Activated T-helper 1 cell treated with anti-CD3 and anti-CD28 coated beads, Interleukin-2, amount 50 U/mL, for 16 hours (primary cell): ENCODE data around the gene DCHS1.

ENCODE experiments used
- DNase-seq, 2 donors: peaks; one replicate each; pipeline ENCODE4 v3.0.0-alpha.2; 2020; ENCODE audit warnings: low read depth in 1 of 2, low spot score in 1 of 2

DCHS1 gene

DNA sequence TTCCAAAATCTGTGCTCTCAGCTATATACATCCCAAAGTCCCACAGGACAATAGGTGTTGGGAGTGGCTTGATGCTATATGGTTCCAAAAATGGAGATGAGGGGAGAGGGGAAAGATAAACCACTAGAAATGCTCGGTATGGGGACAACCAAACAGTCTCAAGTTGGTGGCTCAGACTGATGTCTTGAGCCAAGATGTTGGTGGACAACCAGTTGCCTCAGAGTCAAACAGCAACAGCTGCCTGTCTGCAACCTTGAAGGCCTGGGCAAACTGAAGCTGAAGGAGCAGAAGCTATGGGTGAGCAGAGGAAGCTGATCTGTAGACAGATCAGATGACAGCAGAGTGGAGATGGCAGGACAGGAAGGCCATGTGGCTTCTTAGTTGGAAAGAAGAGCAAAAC is 56.2 kb downstream of the DCHS1 start:
- no peak for DNase-seq

DNA sequence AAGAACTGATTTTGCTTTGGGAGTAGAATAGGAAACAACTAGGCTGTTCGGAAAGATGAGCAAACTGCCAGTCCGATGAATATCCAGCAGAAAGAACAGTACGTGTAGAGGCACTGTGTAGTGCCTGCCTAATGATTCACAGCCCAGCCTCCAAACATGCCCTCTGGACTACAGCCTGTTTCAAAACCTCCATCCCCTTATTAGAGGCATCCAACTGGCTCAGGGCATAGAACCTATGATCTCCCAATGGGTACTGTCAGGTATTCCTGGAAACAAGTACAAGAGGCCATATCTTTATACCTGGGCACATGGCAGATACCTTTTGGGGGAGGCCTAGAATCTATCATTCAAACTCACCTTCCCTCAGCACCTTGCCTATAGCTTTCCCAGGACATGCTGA is 57.1 kb downstream of the DCHS1 start:
- DNase-seq: no peak

DNA sequence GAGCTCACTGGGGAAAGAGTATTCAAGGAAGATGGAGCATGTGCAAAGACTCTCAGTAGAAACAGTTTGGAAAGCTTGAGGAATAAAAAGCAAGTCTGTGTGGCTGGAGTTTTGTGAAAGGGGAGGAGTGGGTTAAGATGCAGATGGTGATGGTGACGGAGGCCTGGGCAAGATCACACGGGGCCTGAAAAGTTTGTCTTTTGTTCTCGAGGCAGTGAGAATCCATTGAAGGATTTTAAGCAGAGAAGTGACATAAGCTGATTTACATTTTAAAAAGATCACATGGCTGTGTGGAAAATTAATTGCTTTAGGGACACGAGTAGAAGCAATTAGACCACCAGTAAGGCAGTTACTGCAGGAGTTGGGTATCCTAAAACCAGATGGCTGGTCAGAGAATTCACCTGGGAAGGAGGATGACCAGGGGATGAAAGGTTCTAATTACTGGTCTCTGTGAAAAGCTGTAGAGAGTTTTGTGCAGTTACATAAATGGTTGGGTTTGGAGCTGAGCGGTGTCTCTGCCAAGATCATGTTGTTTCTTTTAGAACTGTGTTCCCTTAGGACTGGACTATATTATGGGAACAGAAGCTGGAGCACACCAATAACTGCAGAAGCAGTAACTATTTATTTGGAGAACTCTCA is 59.3 kb downstream of the DCHS1 start:
- DNase-seq: no peak

DNA sequence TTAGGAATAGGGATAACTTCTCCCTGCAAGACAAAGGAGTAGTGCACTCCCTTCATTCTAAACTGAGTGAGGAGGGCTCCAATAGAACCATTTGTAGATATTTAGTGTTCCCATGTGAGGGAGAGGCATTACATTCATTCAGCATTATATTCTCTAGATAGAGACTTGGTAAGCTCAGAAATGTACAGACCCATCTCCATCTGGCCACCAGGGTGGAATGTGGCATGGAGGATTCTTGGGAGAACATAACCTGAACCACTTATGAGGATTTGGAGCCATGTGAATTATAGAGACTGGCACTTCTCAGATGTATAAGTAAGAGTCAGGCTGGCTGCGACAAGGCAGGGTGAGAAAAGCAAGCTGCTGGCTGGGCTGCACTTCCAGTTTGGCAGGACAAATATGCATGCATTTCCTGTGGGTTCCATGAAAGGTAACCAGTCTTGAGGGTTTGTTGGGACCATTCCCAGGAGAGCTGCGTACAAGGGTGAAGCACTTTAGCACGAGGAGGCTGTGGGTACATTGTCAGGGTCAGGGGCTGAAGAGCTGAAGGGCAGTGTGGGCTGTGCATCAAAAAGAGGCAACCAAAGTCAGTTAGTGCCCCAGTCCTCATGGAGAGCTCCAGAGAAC is 61.4 kb downstream of the DCHS1 start:
- no peak for DNase-seq

DNA sequence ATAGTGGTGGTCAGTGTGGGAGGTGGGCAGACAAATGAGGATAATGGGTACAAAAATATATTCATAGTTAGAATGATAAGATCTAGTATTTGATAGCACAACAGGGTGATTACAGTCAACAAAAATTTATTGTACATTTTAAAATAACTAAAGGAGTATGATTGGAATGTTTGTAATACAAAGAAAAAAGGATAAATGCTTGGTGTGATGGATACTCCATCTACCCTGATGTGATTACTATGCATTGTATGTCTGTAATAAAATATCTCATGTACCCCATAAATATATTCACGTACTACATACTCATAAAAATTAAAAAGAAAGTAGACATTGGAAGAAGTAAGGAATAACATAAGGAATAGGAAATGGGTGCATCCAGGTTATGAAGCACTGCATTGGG is 67.6 kb downstream of the DCHS1 start:
- no peak for DNase-seq

DNA sequence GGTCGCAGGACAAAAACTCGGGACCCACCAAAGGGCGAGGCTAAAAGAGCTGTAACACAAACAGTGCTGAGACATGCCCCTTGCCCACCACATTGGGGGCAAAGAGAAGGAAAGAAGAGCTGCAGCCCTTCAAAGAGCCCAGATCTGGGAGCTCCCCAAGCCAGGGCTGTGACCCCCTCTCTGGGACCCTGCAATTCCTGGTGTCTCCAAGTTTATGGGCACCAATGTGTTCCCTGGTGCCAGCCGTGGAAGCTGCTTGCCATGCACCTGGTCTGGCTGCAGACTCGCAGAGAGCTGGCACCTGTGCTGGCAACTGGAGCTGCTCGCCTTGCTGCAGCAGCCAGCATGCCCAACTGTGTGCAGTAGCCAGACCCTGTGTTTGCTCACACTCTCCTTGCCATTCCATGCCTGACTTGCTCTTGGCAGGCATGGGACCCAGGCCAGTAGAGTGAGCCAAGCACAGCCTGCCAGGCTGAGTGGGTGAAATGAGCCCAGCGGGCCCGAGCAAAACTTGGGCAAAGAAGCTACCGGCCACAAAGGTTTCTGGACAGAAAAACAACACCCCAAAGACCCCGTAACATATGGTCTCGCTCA is 68.2 kb downstream of the DCHS1 start:
- DNase-seq: no peak

DNA sequence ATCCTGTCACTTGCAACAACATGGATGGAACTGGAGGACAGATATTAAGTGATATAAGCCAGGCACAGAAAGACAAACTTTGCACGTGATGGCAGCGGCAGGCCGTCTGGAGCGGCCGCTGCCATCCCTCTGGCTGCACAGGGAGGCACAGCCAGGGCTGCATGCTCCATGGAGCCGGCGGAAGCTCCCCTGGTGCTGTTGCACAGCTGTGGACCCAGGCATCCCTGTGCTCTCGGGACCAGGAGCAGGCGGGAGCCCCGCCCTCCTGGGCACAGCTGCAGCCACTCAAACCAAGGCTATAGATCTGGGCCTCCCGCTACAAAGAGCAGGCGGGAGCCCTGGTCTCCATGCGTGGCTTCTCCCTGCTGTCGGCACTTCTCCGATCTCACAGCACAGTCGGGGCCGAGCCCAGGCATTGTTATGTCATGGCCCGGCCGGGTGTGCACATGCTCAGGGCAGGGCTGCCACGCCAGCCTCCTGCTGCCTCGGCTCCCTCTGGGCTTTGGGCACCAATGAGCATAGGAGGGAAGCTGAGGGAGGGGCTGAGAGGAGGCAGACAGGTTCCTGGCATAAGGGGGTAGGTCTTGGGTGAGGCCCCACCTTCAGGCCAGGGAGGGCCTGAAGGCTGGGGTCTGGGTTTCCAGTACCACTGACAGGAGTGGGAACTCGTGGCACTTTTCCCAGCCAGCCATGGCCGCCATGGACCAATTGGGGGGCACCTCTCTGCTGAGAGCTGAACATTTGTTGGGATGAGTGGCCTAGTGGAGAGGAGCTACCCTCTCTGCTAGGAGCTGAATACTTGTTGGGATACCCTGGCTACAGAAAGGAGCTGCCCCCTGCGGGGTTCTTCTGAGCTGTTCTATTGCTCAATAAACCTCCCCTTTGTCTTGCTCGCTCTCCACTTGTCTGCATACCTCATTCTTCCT is 68.9 kb downstream of the DCHS1 start:
- DNase-seq: no peak

DNA sequence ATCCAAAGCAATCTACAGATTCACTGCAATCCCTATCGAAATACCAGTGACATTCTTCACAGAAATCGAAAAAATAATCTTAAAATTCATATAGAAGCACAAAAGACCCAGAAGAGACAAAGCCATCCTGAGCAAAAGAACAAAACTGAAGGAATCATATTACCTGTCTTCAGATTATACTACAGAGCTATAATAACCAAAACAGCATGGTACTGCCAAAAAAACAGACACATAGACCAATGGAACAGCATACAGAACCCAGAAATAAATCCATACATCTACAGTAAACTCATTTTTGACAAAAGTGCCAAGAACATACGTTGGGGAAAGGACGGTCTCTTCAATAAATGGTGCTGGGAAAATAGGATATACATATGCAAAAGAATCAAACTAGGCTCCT is 71.1 kb downstream of the DCHS1 start:
- DNase-seq: no peak

DNA sequence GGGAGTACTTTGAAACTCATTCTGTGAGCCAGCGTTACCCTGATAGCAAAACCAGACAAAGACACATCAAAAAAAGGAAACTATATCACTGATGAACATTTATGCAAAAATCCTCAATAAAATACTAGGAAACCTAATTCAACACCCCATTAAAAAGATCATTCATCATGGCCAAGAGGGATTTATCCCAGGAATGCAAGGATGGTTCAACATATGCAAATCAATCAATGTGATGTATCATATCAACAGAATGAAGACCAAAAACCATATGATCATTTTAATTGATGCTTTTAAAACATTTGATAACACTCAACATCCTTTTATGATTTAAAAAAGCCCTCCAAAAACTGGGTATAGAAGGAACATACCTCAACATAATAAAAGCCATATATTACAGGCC is 72.0 kb downstream of the DCHS1 start:
- DNase-seq: no peak

DNA sequence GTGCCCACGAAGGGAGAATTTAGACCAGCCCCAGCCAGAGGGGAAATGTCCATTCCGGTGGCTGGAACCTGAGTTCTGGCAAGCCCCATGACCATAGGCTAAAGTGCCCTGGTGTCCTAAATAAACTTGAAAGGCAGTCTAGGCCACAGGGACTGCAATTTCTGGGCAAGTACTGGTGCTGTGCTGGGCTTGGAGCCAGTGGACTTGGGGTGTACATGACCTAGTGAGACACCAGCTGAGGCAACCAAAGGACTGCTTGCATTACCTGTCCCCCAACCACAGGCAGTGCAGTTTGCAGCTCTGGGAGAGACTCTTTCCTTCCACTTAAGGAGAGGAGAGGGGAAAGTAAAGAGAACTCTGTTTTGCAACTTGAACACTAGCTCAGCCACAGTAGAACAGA is 75.9 kb downstream of the DCHS1 start:
- no peak for DNase-seq

DNA sequence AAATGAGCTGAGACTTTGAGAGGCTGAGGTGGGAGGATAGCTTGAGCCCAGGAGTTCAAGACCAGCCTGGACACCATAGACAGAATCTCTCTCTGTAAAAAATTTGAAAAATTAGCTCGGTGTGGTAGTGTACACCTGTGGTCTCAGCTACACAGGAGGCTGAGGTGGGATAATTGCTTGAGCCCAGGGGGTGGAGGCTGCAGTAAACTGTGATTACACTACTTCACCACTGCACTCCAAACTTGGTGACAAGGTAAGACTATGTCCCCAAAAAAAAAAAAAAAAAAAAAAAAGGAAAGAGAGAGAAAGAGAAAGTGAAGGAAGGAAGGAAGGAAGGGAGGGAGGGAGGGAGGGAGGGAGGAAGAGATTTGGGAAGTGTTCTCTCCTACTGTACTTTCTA is 77.5 kb downstream of the DCHS1 start:
- DNase-seq: no peak

DNA sequence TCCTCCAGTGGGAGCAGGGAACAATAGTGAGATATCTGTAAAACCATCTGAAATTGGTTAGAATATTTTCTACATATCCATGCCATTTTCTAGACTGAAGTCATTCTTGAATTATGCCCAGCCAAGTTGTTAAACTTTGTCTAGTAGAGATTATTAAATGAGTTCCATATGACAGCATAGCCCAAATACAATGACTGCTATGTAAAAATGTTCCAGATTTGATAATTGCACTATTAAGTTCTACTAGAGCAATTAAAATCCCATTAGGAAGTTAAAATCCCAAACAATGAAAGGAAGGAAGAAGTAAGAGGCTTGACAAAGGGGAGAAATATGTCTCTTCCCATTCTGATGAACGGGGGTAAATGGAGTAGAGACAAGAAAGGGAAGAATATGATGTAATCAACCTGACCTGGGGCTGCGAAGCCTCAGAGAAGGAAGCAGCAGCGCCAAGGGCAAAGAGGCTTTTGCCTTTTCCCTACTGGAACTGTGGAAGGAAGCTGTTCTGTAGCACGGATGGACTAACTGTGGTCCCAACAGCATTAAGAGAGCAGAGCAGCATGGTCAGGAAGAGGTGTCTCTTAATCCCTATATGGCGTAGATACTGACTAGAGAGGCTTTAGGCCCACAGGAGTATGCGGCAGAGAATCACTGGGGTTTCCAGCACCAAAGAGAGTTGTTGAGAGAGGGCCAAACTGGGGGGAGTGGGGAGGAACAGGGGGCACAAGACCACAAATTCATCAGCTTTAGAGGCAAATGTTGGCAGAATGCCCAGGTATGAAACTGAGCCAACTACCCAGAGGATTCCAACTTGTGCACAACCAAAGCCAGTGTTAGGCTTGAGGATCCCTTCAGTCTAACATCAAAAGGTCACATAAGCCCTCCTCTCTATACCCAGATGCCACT is 78.9 kb downstream of the DCHS1 start:
- no peak for DNase-seq

DNA sequence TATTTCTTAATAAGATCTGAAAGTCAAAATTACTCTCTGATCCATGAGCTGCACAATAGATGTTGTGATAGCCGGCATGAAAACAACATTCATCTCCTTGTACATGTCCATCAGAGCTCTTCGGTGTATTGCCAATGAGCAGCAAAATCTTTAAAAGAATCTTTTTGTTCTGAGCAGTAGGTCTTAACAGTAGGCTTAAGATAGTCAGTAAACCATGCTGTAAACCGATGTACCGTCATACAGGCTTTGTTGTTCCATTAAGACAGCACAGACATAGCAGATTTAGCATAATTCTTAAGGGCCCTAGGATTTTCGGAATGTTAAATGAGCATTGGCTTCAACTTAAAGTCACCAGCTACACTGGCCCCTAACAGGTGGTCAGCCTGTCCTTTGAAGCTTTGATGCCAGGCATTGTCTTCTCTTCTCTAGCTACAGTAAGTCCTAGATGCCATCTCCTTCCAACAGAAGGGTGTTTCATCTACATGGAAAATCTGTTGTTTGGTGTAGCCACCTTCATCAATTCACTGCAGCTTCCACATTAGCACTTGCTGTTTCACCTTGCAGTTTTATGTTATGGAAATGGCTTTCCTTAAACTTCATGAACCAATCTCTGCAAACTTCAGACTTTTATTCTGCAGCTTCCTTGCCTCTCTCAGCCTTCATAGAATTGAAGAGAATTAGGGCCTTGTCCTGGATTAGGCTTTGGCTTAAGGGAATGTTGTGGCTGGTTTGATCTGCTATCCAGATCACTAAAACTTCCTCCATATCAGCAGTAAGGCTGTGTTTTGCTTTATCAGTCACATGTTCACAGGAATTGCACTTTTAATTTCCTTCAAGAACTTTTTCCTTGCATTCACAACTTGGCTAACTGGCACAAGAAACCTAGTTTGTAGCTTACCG is 80.5 kb downstream of the DCHS1 start:
- no peak for DNase-seq

DNA sequence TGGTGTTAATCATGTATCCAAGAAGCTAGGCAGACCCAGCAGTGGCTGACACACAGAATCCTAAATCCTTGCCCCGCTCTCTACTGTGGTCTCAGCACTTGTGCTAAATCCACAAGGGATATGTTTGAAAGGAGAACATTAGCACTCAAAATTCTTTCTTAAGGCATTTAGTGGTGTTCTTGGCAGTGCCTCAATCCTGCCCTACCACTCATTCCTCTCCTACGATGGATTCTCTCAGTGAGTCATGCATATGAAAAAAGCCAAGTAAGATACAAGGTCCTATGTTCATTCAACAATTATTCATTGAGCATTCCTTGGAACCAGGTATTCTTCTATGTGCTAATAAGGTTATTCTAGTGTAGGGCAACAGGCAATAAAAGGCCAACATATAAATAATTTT is 83.4 kb downstream of the DCHS1 start:
- no peak for DNase-seq

DNA sequence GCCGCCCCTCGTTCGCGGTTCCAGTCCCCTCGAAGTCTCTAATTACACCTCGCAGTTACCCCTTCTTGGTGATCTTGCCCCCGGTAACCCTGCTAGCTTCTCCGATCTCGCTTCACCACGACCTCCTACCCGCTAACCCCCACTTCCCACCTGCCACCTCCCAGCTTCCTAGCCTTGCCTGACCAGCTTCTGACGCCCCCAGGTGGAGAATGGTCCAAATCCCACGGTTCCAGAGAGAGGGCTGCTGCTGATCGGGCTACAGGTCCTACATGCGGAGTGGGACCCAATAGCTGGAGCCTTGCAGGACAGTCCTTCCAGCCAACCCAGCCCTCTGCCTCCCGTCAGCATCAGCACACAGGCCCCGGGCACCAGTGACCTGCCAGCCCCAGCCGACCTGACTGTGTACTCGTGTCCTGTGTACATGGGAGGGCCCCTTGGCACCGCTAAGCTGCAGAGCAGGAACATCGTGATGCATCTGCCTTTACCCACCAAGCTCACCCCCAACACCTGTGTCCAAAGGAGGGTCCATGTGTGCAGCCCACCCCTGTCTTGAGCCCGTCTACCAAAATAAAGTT is 84.1 kb downstream of the DCHS1 start:
- DNase-seq: no peak
